CD4-positive, alpha-beta T cell (primary cell): Measurements from ENCODE around the gene ARID1B. TPM values are rescaled to one million over a fixed set of nuclear protein-coding genes. Genes with fewer than 3 reads are reported as not detected.

Experiments
- ATAC-seq: fragments of 200-7000 bp; cut with Tn5 transposase; one replicate; pipeline ENCODE4 v1.10.0; 2022; ENCODE audit warnings: mild to moderate bottlenecking; ENCODE audit not compliant: poor library complexity
- CTCF ChIA-PET: fragments of 350-600 bp; sonication (Branson Sonifier 250); formaldehyde crosslinking; loops from one replicate; lab custom pipeline; 2021; ENCODE audit warnings: antibody characterized with exemption, inconsistent platforms; lab: Charles Lee
- POLR2A ChIA-PET: fragments of 350-600 bp; sonication (Branson Sonifier 250); formaldehyde crosslinking; loops from one replicate; lab custom pipeline; 2021; ENCODE audit warnings: antibody characterized with exemption, inconsistent platforms; lab: Charles Lee
- DNase-seq, 14 experiments: peaks; one replicate each; pipeline ENCODE4 v3.0.0-alpha.2; 2013 to 2020; ENCODE audit warnings: mixed read lengths in 2 of 14
- H3K27ac ChIP-seq, 2 donors: one replicate each; pipeline versions ENCODE4 v1.5.1 to v1.7.0; 2013; ENCODE audit warnings: low read length in 2 of 2, low read depth in 1 of 2, mild to moderate bottlenecking in 1 of 2
- H3K27me3 ChIP-seq, 2 experiments: 1 replicate in 1 of 2; 2 replicates in 1 of 2; pipeline versions ENCODE4 v1.6.1 to v1.7.0; 2013; ENCODE audit warnings: low read length in 2 of 2, control low read depth in 1 of 2, mild to moderate bottlenecking in 1 of 2, moderate library complexity in 1 of 2; ENCODE audit not compliant: insufficient read depth in 2 of 2, control insufficient read depth in 1 of 2
- H3K36me3 ChIP-seq: one replicate; pipeline ENCODE4 v1.6.1; 2013; ENCODE audit warnings: low read length, control low read depth; ENCODE audit not compliant: insufficient read depth
- H3K4me1 ChIP-seq: one replicate; pipeline ENCODE4 v1.6.1; 2013; ENCODE audit warnings: low read length, control low read depth; ENCODE audit not compliant: insufficient read depth
- H3K4me3 ChIP-seq: one replicate; pipeline ENCODE4 v1.5.1; 2013; ENCODE audit warnings: mild to moderate bottlenecking, low read length, moderate library complexity
- H3K9me3 ChIP-seq, 2 experiments: 1 replicate in 1 of 2; 2 replicates in 1 of 2; pipeline versions ENCODE4 v1.6.1 to v1.7.0; 2013; ENCODE audit warnings: low read length in 2 of 2, mild to moderate bottlenecking in 2 of 2, control low read depth in 1 of 2, moderate library complexity in 1 of 2; ENCODE audit not compliant: control insufficient read depth in 1 of 2, insufficient read depth in 1 of 2
- H3K27ac Mint-ChIP-seq: one replicate; pipeline ENCODE4 v1.8.0; 2020; ENCODE audit warnings: mixed read lengths
- H3K27me3 Mint-ChIP-seq: one replicate; pipeline ENCODE4 v1.8.0; 2021; ENCODE audit warnings: mixed read lengths
- H3K36me3 Mint-ChIP-seq: one replicate; pipeline ENCODE4 v1.8.0; 2021; ENCODE audit warnings: low read depth, mixed read lengths
- H3K4me1 Mint-ChIP-seq: one replicate; pipeline ENCODE4 v1.8.0; 2021; ENCODE audit warnings: low read depth, mixed read lengths
- H3K4me3 Mint-ChIP-seq: one replicate; pipeline ENCODE4 v1.8.0; 2020; ENCODE audit warnings: mild to moderate bottlenecking, mixed read lengths
- H3K9me3 Mint-ChIP-seq: one replicate; pipeline ENCODE4 v1.8.0; 2020; ENCODE audit warnings: mixed read lengths
- CTCF ChIP-seq: fragments of 200-600 bp; IDR thresholded peaks from one replicate; pipeline ENCODE4 v1.8.0; 2022; ENCODE audit warnings: antibody characterized with exemption, mild to moderate bottlenecking
- intact Hi-C, 2 experiments: fragments of 100-400 bp; cut with DNase I in 1 of 2; cut with micrococcal nuclease in 1 of 2; formaldehyde crosslinking; loops; one replicate each; pipeline versions ENCODE4 v1.15.1 to v1.9.0; 2023 to 2025; cut with DNase I, micrococcal nuclease
- total RNA-seq, 174 experiments: library from RNA in 2 of 174; stranded (reverse) in 2 of 174; gene quantifications; one replicate each; pipeline ENCODE4 v1.2.3 and lab custom pipeline; 2021 to 2026

Gene ARID1B
- total RNA-seq, 2 experiments from 2014 or later = 120 to 125 TPM

GRCh38 chr6:156775717-156776116 lies 1.5 kb upstream of the ARID1B start:
- Histone ChIP-seq H3K36me3 (no peaks in the 10 kb centered on the region), H3K27ac (no peak overlapping the region), H3K27me3 (no peaks in the 10 kb centered on the region), H3K4me3 (no peak overlapping the region), H3K4me1 (peaks cover 12% of the 10 kb centered on the region), H3K9me3 (no peaks in the 10 kb centered on the region)
- intact Hi-C loops = loop anchor here (1.0 to 10.0 kb wide), 8 partner anchors 55 to 1463 kb away; partner anchors contain the start of gene TFB1M (in 2 of the 2)
- Mint-ChIP-seq H3K4me3 (peak overlapping the region; percentile 48), H3K27me3 (no peaks in the 10 kb centered on the region), H3K27ac (peak overlapping the region; percentile 97), H3K9me3 (no peaks in the 10 kb centered on the region), H3K4me1 (peaks cover 36% of the 10 kb centered on the region), H3K36me3 (peaks cover 21% of the 10 kb centered on the region)
- DNase-seq (no peak), ATAC-seq (no peak)
- no peak for TF ChIP-seq CTCF
- CTCF ChIA-PET = interaction anchor here (0.7 to 3.0 kb wide), 7 partner anchors 10 to 234 kb away, joined by 3 to 12 read pairs (median 4); no protein-coding TSS in a partner anchor
- POLR2A ChIA-PET = interaction anchor here (0.9 to 6.6 kb wide), 7 partner anchors 14 to 380 kb away, joined by 3 to 141 read pairs (median 52); no protein-coding TSS in a partner anchor

- Mint-ChIP-seq H3K36me3 (peaks cover 21% of the 10 kb centered on the region), H3K27me3 (no peaks in the 10 kb centered on the region), H3K4me3 (peak overlapping the region; percentile 91), H3K4me1 (peaks cover 43% of the 10 kb centered on the region), H3K27ac (peak overlapping the region; percentile 97), H3K9me3 (no peaks in the 10 kb centered on the region)
- Histone ChIP-seq H3K4me3 (peak overlapping the region; percentile 89), H3K27ac (peak overlapping the region; percentile 83 to 90), H3K36me3 (no peaks in the 10 kb centered on the region), H3K4me1 (peaks cover 12% of the 10 kb centered on the region), H3K27me3 (no peaks in the 10 kb centered on the region), H3K9me3 (no peaks in the 10 kb centered on the region)
- peak in 6 of 14 experiments; percentile 7 to 71 (median 51) for DNase-seq
- TF ChIP-seq CTCF = no peak
- intact Hi-C loops = loop anchor here (1.0 to 10.0 kb wide), 8 partner anchors 56 to 1464 kb away; partner anchors contain the start of gene TFB1M (in 2 of the 2)
- ChIA-PET POLR2A (interaction anchor here (0.9 to 6.6 kb wide), 12 partner anchors 13 to 381 kb away, joined by 3 to 141 read pairs (median 4); no protein-coding TSS in a partner anchor), CTCF (interaction anchor here (0.7 to 3.0 kb wide), 7 partner anchors 10 to 234 kb away, joined by 3 to 12 read pairs (median 4); no protein-coding TSS in a partner anchor)
- ATAC-seq = no peak
These were observed 723 bp upstream of the ARID1B start for GRCh38 chr6:156776470-156776839.

GRCh38 chr6:156777577-156778453 lies 637 bp downstream of the ARID1B start:
- Mint-ChIP-seq H3K9me3 (no peaks in the 10 kb centered on the region), H3K4me3 (peak overlapping the region; percentile 95), H3K27me3 (no peaks in the 10 kb centered on the region), H3K27ac (peak overlapping the region; percentile 97), H3K36me3 (peaks cover 26% of the 10 kb centered on the region), H3K4me1 (peaks cover 54% of the 10 kb centered on the region)
- peaks cover 12% of the 10 kb centered on the region for H3K4me1 ChIP-seq
- ChIA-PET POLR2A (interaction anchor here (0.6 to 6.6 kb wide), 26 partner anchors 8 to 1463 kb away, joined by 3 to 141 read pairs (median 4); no protein-coding TSS in a partner anchor), CTCF (interaction anchor here (1.0 to 3.0 kb wide), 4 partner anchors 8 to 244 kb away, joined by 3 to 12 read pairs (median 6); no protein-coding TSS in a partner anchor)
- H3K9me3 ChIP-seq = no peaks in the 10 kb centered on the region
- no peak for TF ChIP-seq CTCF
- DNase-seq (peak; percentile 45 to 89 (median 61)), ATAC-seq (peak; percentile 47)
- H3K4me3 ChIP-seq = peak overlapping the region; percentile 89
- peak overlapping the region; percentile 56 to 83 for H3K27ac ChIP-seq
- no peaks in the 10 kb centered on the region for H3K27me3 ChIP-seq
- no peaks in the 10 kb centered on the region for H3K36me3 ChIP-seq
- intact Hi-C loops = loop anchor here (1.0 to 10.0 kb wide), 8 partner anchors 91 to 1466 kb away; partner anchors contain the start of gene TFB1M (in 2 of the 2)
